ENCODE data around the gene PTPN1. TPM values are rescaled to one million over a fixed set of nuclear protein-coding genes. Genes with fewer than 3 reads are reported as not detected.

PTPN1 gene
- total and polyA plus RNA-seq, 2 experiments from 2014 or later: 19.4 to 29.4 TPM

- Histone ChIP-seq H3K36me3 (peaks cover 13% of the 10 kb centered on the region), H3K27ac (peak overlapping the region; percentile 56), H3K27me3 (no peaks in the 10 kb centered on the region), H3K4me3 (no peak overlapping the region), H3K9me3 (ENCODE audit: low read depth) (no peaks in the 10 kb centered on the region), H3K4me1 (ENCODE audit: low read depth) (peaks cover 9% of the 10 kb centered on the region)
- DNase-seq (ENCODE audit: low read depth in 1 of 2, low spot score in 1 of 2): no peak
- no peak for TF ChIP-seq CTCF (IDR thresholded peaks at IDR 0.05; ENCODE audit: low read depth, low read length)
Measured at GRCh38 chr20:50574108-50574507, 63.9 kb downstream of the PTPN1 start.

DNA sequence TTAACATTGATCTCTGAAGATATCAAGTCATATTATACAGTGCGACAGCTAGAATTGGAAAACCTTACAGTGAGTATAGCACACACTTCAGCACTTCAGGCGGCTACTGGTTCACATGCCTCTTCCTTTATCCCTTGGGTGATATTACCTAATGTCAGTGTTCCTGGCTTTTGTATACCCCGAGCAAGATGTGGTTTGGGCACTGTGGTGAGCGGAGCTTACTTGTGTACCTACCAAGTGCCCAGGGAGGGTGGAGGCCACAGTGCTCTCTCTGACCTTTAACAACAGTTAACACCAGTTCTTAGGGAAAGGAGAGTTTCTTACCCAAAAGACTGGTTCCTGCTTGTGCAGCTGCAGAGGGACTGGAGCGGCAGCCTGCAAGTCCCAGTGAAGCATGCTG lies 64.4 kb downstream of the PTPN1 start:
- Histone ChIP-seq H3K4me3 (no peak overlapping the region), H3K27me3 (no peaks in the 10 kb centered on the region), H3K27ac (no peak overlapping the region), H3K4me1 (ENCODE audit: low read depth) (peaks cover 9% of the 10 kb centered on the region), H3K9me3 (ENCODE audit: low read depth) (no peaks in the 10 kb centered on the region), H3K36me3 (peaks cover 18% of the 10 kb centered on the region)
- no peak for TF ChIP-seq CTCF (IDR thresholded peaks at IDR 0.05; ENCODE audit: low read depth, low read length)
- DNase-seq (ENCODE audit: low read depth in 1 of 2, low spot score in 1 of 2): no peak

DNA sequence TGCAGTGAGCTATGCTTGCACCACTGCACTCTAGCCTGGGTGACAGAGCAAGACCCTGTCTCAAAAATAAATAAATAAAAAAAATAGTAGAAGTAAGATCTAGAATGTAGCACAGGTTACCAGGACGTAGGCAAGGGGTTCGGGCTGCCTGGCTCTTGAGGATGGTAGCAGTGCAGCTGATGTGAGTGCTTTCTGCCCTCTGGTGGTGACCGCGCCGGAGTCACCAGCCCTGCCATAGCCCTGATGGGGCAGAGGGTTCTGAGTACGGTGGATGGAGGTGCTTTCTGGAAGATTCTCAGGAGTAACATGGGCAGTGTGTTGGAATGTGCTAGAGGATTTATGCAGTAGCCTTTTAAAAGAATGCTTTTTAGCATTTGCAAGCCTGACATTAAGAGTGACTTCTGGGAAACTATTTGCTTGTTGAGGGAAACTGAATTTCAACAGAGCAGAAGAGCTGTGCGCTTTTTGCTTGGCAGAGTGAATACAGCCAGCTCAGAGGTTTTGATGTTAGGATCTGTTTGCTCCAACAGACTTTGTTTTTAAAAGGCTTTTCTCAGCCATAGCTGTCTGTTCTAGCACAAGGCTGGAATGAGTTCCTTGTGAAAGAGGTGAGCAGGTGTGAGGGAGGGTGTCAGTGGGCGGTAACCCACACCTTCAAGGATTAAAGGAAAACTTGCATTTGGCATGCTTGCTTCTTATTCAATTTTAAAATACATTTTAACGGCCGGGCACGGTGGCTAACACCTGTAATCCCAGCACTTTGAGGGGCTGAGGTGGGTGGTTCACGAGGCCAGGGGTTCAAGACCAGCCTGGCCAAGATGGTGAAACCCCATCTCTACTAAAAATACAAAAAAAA lies 65.9 kb downstream of the PTPN1 start:
- peak; percentile 64 to 75 for DNase-seq (ENCODE audit: low read depth in 1 of 2, low spot score in 1 of 2)
- Histone ChIP-seq H3K4me1 (ENCODE audit: low read depth) (peaks cover 9% of the 10 kb centered on the region), H3K27me3 (no peaks in the 10 kb centered on the region), H3K36me3 (peaks cover 21% of the 10 kb centered on the region), H3K9me3 (ENCODE audit: low read depth) (no peaks in the 10 kb centered on the region), H3K4me3 (no peak overlapping the region), H3K27ac (no peak overlapping the region)
- peak; percentile 77 for TF ChIP-seq CTCF (IDR thresholded peaks at IDR 0.05; ENCODE audit: low read depth, low read length)

DNA sequence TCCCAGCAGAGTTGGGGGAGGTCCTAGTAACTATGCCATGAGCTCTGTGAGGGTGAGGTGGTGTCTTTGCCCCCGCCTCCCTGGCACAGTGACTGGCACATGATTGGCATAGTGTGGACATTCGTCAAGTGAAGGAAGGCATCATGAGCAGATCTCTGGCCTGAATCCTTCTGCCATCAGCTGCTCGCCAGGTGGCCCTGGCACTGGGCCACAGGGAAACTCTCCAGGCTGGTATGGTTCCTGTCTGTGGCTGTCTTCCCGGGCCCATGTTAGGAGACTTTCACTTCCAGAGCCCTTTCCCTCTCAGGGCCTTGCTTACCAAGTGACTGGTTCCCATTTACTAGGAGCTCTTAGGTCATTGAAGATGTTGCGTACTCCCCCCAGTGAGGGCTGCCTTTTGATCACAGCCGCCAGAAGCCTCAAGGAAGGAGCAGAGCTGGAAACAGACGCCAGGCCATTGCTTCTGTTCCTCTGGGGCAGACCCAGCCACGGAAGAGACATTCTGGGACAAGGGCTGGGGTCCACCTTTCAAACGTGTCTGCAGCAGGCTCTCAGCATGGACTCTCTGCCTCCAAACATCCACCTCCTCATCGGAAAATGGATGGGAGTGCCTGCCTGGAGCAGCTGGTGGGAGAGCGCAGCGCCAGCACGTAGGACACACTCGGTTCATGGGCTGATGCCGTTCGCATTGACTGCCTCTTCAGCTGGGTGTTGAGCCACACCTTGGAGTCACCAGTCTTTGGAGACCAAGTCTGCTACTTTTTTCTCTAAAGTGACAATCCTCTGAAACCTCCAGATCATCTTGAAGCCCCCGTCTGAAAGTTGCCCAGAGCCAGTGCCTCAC lies 67.2 kb downstream of the PTPN1 start:
- peaks cover 29% of the 10 kb centered on the region for H3K36me3 ChIP-seq

More for the DNA sequence above, 67.2 kb downstream of the PTPN1 start:
- H3K27ac ChIP-seq: no peak overlapping the region
- H3K4me1 ChIP-seq (ENCODE audit: low read depth): peaks cover 9% of the 10 kb centered on the region
- no peak overlapping the region for H3K4me3 ChIP-seq
- no peaks in the 10 kb centered on the region for H3K27me3 ChIP-seq
- TF ChIP-seq CTCF (IDR thresholded peaks at IDR 0.05; ENCODE audit: low read depth, low read length): no peak
- H3K9me3 ChIP-seq (ENCODE audit: low read depth): no peaks in the 10 kb centered on the region
- no peak for DNase-seq (ENCODE audit: low read depth in 1 of 2, low spot score in 1 of 2)
